Measurements from ENCODE around the gene MUC4.

DNA sequence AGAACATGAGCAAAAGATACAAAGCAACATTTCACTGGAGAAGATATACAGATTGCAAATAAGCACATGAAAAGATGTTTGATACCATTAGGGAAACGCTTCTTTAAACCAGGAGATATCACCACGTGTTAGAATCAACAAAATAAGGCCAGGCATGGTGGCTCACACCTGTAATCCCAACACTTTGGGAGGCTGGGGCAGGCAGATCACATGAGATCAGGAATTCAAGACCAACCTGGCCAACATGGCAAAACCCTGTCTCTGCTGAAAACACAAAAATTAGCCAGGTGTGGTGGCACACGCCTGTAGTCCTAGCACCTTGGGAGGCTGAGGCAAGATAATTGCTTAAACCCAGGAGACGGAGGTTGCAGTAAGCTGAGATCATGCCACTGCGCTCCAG, 111.4 kb downstream of the MUC4 start:
- TF ChIP-seq YY1 (IDR thresholded peaks at IDR 0.05) (no peak), RAD21 (IDR thresholded peaks at IDR 0.05) (no peak), TAF1 (conservative IDR thresholded peaks at IDR 0.05) (no peak), SP1 (IDR thresholded peaks at IDR 0.05) (no peak), GABPA (IDR thresholded peaks at IDR 0.05 in 1 of 2, conservative IDR thresholded peaks at IDR 0.05 in 1 of 2) (no peak)
- TF ChIP-seq, protein P1, sequence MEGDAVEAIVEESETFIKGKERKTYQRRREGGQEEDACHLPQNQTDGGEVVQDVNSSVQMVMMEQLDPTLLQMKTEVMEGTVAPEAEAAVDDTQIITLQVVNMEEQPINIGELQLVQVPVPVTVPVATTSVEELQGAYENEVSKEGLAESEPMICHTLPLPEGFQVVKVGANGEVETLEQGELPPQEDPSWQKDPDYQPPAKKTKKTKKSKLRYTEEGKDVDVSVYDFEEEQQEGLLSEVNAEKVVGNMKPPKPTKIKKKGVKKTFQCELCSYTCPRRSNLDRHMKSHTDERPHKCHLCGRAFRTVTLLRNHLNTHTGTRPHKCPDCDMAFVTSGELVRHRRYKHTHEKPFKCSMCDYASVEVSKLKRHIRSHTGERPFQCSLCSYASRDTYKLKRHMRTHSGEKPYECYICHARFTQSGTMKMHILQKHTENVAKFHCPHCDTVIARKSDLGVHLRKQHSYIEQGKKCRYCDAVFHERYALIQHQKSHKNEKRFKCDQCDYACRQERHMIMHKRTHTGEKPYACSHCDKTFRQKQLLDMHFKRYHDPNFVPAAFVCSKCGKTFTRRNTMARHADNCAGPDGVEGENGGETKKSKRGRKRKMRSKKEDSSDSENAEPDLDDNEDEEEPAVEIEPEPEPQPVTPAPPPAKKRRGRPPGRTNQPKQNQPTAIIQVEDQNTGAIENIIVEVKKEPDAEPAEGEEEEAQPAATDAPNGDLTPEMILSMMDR (IDR thresholded peaks at IDR 0.05; ENCODE audit: low read depth, low read length, missing input control): no peak
- TF ChIP-seq, protein P2, sequence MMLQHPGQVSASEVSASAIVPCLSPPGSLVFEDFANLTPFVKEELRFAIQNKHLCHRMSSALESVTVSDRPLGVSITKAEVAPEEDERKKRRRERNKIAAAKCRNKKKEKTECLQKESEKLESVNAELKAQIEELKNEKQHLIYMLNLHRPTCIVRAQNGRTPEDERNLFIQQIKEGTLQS (IDR thresholded peaks at IDR 0.05): no peak
- TF ChIP-seq, protein P3, sequence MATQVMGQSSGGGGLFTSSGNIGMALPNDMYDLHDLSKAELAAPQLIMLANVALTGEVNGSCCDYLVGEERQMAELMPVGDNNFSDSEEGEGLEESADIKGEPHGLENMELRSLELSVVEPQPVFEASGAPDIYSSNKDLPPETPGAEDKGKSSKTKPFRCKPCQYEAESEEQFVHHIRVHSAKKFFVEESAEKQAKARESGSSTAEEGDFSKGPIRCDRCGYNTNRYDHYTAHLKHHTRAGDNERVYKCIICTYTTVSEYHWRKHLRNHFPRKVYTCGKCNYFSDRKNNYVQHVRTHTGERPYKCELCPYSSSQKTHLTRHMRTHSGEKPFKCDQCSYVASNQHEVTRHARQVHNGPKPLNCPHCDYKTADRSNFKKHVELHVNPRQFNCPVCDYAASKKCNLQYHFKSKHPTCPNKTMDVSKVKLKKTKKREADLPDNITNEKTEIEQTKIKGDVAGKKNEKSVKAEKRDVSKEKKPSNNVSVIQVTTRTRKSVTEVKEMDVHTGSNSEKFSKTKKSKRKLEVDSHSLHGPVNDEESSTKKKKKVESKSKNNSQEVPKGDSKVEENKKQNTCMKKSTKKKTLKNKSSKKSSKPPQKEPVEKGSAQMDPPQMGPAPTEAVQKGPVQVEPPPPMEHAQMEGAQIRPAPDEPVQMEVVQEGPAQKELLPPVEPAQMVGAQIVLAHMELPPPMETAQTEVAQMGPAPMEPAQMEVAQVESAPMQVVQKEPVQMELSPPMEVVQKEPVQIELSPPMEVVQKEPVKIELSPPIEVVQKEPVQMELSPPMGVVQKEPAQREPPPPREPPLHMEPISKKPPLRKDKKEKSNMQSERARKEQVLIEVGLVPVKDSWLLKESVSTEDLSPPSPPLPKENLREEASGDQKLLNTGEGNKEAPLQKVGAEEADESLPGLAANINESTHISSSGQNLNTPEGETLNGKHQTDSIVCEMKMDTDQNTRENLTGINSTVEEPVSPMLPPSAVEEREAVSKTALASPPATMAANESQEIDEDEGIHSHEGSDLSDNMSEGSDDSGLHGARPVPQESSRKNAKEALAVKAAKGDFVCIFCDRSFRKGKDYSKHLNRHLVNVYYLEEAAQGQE (IDR thresholded peaks at IDR 0.05): no peak
- TF ChIP-seq, protein P4, sequence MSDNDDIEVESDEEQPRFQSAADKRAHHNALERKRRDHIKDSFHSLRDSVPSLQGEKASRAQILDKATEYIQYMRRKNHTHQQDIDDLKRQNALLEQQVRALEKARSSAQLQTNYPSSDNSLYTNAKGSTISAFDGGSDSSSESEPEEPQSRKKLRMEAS (IDR thresholded peaks at IDR 0.05): no peak
- TF ChIP-seq, protein P5, sequence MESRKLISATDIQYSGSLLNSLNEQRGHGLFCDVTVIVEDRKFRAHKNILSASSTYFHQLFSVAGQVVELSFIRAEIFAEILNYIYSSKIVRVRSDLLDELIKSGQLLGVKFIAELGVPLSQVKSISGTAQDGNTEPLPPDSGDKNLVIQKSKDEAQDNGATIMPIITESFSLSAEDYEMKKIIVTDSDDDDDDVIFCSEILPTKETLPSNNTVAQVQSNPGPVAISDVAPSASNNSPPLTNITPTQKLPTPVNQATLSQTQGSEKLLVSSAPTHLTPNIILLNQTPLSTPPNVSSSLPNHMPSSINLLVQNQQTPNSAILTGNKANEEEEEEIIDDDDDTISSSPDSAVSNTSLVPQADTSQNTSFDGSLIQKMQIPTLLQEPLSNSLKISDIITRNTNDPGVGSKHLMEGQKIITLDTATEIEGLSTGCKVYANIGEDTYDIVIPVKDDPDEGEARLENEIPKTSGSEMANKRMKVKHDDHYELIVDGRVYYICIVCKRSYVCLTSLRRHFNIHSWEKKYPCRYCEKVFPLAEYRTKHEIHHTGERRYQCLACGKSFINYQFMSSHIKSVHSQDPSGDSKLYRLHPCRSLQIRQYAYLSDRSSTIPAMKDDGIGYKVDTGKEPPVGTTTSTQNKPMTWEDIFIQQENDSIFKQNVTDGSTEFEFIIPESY (IDR thresholded peaks at IDR 0.05): no peak

Data from liver (tissue), 3 donors.